ENCODE results near the gene C14orf132. TPM values are rescaled to one million over a fixed set of nuclear protein-coding genes. Genes with fewer than 3 reads are reported as not detected.

The C14orf132 gene
- total RNA-seq, 1 donor from 2014 or later: 44.8 TPM

GRCh38 chr14:96051231-96051630, 12.1 kb downstream of the C14orf132 start:
- intact Hi-C loops (cut with DNase I): no loop called here
- H3K4me1 ChIP-seq: peaks cover 8% of the 10 kb centered on the region
- ATAC-seq: no peak
- TF ChIP-seq, protein P1, sequence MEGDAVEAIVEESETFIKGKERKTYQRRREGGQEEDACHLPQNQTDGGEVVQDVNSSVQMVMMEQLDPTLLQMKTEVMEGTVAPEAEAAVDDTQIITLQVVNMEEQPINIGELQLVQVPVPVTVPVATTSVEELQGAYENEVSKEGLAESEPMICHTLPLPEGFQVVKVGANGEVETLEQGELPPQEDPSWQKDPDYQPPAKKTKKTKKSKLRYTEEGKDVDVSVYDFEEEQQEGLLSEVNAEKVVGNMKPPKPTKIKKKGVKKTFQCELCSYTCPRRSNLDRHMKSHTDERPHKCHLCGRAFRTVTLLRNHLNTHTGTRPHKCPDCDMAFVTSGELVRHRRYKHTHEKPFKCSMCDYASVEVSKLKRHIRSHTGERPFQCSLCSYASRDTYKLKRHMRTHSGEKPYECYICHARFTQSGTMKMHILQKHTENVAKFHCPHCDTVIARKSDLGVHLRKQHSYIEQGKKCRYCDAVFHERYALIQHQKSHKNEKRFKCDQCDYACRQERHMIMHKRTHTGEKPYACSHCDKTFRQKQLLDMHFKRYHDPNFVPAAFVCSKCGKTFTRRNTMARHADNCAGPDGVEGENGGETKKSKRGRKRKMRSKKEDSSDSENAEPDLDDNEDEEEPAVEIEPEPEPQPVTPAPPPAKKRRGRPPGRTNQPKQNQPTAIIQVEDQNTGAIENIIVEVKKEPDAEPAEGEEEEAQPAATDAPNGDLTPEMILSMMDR (IDR thresholded peaks at IDR 0.05): no peak
- peaks cover 12% of the 10 kb centered on the region for H3K36me3 ChIP-seq
- no peak overlapping the region for H3K4me3 ChIP-seq
- no peaks in the 10 kb centered on the region for H3K27me3 ChIP-seq (ENCODE audit: low read depth)
- H3K9me3 ChIP-seq: no peaks in the 10 kb centered on the region
- DNase-seq: no peak
- H3K27ac ChIP-seq: no peak overlapping the region

GRCh38 chr14:96051642-96052540, 12.7 kb downstream of the C14orf132 start:
- no peak for DNase-seq
- H3K27me3 ChIP-seq (ENCODE audit: low read depth): no peaks in the 10 kb centered on the region
- no peak for ATAC-seq
- peaks cover 12% of the 10 kb centered on the region for H3K36me3 ChIP-seq
- no peaks in the 10 kb centered on the region for H3K9me3 ChIP-seq
- no peak overlapping the region for H3K27ac ChIP-seq
- intact Hi-C loops (cut with DNase I): no loop called here
- H3K4me1 ChIP-seq: peaks cover 8% of the 10 kb centered on the region
- H3K4me3 ChIP-seq: no peak overlapping the region
- TF ChIP-seq, protein P1 (IDR thresholded peaks at IDR 0.05): no peak

DNA sequence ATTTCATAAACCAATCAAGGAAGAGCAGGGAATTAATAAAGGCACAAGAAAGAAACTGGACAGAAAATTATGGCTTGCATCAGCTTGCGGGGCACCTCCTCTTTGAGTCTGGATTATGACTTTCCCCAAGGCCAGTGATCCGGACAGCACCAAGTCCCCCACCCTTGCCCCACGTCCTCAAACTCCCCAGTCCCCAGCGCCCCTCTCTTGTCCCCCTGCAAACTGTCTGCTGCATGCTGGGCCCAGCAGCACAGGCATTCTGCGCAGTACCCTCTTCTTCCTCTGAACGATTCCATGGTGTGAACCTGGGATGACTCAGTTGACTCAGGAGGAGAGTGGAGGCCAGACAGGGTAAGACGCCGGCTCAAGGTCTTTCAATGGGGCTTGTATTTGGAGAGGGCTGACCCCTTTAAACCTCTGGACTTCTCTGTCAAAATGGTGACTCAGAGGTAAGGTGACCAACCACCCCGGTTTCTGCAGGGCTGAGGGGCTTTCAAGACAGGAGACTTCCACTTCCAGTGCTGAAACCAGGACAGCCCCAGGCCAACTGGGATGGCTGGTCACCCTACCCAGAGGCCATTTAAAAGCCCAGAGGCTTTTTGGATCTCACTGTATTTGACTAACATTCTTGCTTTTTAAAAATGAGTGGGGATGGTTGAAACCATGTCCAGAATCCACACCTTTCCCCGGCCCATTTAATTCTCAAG, 13.5 kb downstream of the C14orf132 start:
- intact Hi-C loops (cut with DNase I): no loop called here
- Histone ChIP-seq H3K27me3 (ENCODE audit: low read depth) (no peaks in the 10 kb centered on the region), H3K27ac (no peak overlapping the region), H3K4me1 (peaks cover 8% of the 10 kb centered on the region), H3K9me3 (no peaks in the 10 kb centered on the region), H3K4me3 (no peak overlapping the region), H3K36me3 (peaks cover 13% of the 10 kb centered on the region)
- TF ChIP-seq, protein P1 (IDR thresholded peaks at IDR 0.05): no peak
- ATAC-seq: no peak
- DNase-seq: no peak

DNA sequence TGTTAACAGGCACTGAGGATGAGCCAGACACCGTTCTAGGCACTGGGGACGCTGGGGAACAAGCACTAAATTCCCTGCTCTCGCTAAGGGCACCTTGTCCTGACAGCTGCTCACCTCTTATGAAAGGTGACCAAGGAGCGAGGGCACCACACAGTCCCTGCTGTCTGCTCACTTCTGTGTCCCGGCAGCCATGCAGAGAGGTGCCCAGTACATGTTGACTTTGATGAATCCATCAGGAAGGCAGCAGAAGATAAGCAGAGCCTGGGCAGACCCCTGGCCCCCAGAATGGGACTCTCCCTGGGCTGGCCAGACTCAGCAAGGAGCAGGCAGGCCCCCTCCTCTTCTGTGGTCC, 14.1 kb downstream of the C14orf132 start:
- intact Hi-C loops (cut with DNase I): no loop called here
- ATAC-seq (no peak), DNase-seq (no peak)
- Histone ChIP-seq H3K27me3 (ENCODE audit: low read depth) (no peaks in the 10 kb centered on the region), H3K4me1 (peaks cover 8% of the 10 kb centered on the region), H3K9me3 (no peaks in the 10 kb centered on the region), H3K36me3 (peaks cover 15% of the 10 kb centered on the region), H3K27ac (no peak overlapping the region), H3K4me3 (no peak overlapping the region)
- TF ChIP-seq, protein P1 (IDR thresholded peaks at IDR 0.05): no peak

DNA sequence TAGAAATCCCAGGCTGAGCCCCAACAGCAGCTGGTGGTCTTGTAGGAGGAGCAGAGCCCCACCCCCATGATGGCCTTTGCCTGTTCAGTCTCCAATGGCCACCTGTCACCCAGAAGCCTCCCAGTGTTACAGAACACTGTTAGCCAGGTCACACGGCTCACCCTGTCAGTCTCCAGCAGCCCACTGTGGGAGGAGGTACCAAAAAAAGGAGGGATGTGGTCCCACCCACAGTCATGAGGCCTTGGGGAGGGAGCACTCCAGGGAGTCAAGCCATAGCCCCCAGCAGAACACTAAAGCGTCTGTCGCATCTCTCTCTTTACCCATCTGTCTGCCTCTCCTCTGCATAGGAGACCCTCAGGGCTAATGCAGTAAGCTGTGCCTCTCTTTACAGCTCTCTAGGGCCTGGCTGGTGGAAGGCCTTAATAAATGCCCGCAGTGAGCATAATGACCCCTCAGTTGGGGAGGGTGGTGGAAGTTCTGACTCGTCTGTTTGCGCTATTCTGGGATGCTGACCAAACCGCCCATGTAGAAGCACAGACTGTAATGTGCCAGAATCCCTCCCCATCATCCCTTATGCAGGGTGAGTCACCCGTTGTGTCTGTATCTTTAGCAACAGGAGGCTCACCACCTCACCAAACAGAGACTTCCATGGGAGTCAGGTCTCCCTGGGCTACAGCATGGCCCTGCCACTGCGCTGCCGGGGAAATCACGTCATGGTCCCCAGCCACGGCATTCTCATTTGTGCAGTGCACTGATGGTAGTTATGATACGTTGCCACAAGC, 14.6 kb downstream of the C14orf132 start:
- H3K4me1 ChIP-seq: peaks cover 8% of the 10 kb centered on the region
- H3K27ac ChIP-seq: no peak overlapping the region
- intact Hi-C loops (cut with DNase I): no loop called here
- no peak overlapping the region for H3K4me3 ChIP-seq
- no peak for DNase-seq
- H3K27me3 ChIP-seq (ENCODE audit: low read depth): no peaks in the 10 kb centered on the region
- TF ChIP-seq, protein P1 (IDR thresholded peaks at IDR 0.05): no peak
- peaks cover 15% of the 10 kb centered on the region for H3K36me3 ChIP-seq
- no peaks in the 10 kb centered on the region for H3K9me3 ChIP-seq
- peak; percentile 48 to 52 for ATAC-seq

Data from lower lobe of right lung (tissue), 2 donors.